Measurements from ENCODE around the gene OPN1LW. TPM values are rescaled to one million over a fixed set of nuclear protein-coding genes. Genes with fewer than 3 reads are reported as not detected.
"Not testable (repeated sequence)": the region's sequence is repeated elsewhere in the genome, so short reads cannot be mapped to it uniquely, and the experiment has no call there.

OPN1LW gene
- total RNA-seq, 1 experiment from 2014 or later: not detected

DNA sequence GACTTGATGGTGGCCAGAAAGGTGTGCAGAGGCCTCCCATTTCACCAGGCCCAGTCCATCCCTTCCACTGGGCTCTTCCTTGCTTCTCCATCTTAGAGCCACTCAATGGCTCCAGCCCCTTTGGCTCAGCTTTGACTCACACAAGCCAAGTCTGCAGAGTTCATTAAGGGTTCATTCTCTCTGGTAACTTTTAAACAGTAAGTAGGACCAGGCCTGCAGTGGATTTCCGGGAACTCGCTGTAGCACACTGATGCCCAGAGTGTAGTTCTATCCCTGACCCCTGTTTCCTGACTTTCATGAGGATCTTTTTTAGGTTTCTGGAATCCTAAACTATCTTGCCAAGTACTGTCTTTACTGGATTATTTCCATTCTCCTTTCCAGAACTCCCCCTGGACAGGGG is 13.2 kb downstream of the OPN1LW start:
- H3K4me1 ChIP-seq (ENCODE audit: insufficient read depth, low read length, poor library complexity, severe bottlenecking); H3K4me3 ChIP-seq (ENCODE audit: low read depth, low read length, poor library complexity, severe bottlenecking); BruUV-seq (replicated peaks); H3K36me3 ChIP-seq (ENCODE audit: insufficient read depth, low read length, poor library complexity, severe bottlenecking); intact Hi-C loops (cut with micrococcal nuclease; ENCODE audit: unreplicated experiment); H3K27me3 ChIP-seq (replicated peaks; ENCODE audit: insufficient read depth, low read depth, low read length, poor library complexity); H3K9me3 ChIP-seq (ENCODE audit: low read depth, low read length, poor library complexity, severe bottlenecking); H3K27ac ChIP-seq (ENCODE audit: low read depth, low read length, poor library complexity, severe bottlenecking); CTCF ChIA-PET; POLR2A ChIA-PET (ENCODE audit: low non-redundant PET); DNase-seq (ENCODE audit: low spot score): not testable (repeated sequence)

DNA sequence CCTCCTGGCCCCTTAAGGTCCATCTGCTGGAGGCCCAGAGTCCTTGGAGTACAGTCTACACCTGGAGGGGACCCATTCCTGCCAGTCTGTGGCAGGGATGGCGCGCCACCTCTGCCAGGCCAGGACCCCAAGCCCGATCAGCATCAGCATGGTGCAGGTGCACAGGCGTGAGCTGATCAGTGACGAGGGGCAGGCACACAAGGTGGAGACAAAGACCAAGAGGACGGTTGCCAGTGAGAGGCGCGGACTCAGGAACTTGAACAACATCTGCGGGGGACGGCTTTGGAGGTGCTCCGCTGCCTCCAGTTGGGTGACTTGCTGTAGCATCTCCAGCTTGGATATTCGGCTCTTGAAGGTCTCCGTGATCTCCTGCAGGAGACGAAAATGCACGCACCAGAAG is 15.3 kb downstream of the OPN1LW start:
- H3K36me3 ChIP-seq (ENCODE audit: insufficient read depth, low read length, poor library complexity, severe bottlenecking); POLR2A ChIA-PET (ENCODE audit: low non-redundant PET); BruUV-seq (replicated peaks); intact Hi-C loops (cut with micrococcal nuclease; ENCODE audit: unreplicated experiment); H3K27ac ChIP-seq (ENCODE audit: low read depth, low read length, poor library complexity, severe bottlenecking); CTCF ChIA-PET; H3K27me3 ChIP-seq (replicated peaks; ENCODE audit: insufficient read depth, low read depth, low read length, poor library complexity); H3K4me3 ChIP-seq (ENCODE audit: low read depth, low read length, poor library complexity, severe bottlenecking); DNase-seq (ENCODE audit: low spot score); H3K4me1 ChIP-seq (ENCODE audit: insufficient read depth, low read length, poor library complexity, severe bottlenecking); H3K9me3 ChIP-seq (ENCODE audit: low read depth, low read length, poor library complexity, severe bottlenecking): not testable (repeated sequence)

DNA sequence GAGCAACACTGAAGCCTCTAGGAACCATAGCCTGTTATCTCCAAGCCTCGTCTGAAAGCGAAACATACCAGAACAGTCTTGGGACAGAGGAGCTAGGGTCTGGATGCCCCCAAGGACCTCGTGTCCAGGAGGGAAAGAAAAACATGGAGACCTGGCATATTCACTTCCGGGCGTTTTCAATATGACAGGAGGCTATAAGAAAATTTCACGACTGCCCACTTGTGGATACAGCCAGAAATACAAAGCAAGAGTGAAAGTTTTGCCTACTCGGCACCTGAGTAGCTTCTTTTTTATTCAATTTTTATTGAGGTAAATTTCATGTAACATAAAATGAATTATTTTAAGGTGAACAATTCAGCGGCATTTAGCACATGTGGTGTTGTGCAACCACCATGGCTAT is 20.9 kb downstream of the OPN1LW start:
- H3K27me3 ChIP-seq (replicated peaks; ENCODE audit: insufficient read depth, low read depth, low read length, poor library complexity); H3K9me3 ChIP-seq (ENCODE audit: low read depth, low read length, poor library complexity, severe bottlenecking); BruUV-seq (replicated peaks); intact Hi-C loops (cut with micrococcal nuclease; ENCODE audit: unreplicated experiment); CTCF ChIA-PET; H3K36me3 ChIP-seq (ENCODE audit: insufficient read depth, low read length, poor library complexity, severe bottlenecking); H3K27ac ChIP-seq (ENCODE audit: low read depth, low read length, poor library complexity, severe bottlenecking); H3K4me3 ChIP-seq (ENCODE audit: low read depth, low read length, poor library complexity, severe bottlenecking); DNase-seq (ENCODE audit: low spot score); H3K4me1 ChIP-seq (ENCODE audit: insufficient read depth, low read length, poor library complexity, severe bottlenecking); POLR2A ChIA-PET (ENCODE audit: low non-redundant PET): not testable (repeated sequence)

DNA sequence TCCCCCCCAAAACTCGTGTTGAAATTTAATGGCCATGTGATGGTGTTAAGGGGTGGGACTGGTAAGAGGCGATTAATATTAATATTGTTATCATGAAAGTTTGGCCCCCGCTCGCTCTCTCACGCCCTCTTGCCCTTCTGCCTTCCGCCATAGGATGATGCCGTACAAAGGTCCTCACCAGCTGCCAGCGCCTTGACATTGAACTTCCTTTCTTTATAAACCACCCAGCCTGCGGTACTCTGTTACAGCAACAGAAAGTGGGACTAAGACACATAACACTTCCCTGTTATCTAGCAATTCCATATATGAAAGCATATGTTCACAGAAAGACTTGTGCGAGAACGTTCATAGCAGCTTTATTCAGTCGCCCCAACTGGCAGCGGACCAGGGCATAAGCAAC is 24.3 kb downstream of the OPN1LW start:
- DNase-seq (ENCODE audit: low spot score); H3K36me3 ChIP-seq (ENCODE audit: insufficient read depth, low read length, poor library complexity, severe bottlenecking); POLR2A ChIA-PET (ENCODE audit: low non-redundant PET); H3K9me3 ChIP-seq (ENCODE audit: low read depth, low read length, poor library complexity, severe bottlenecking); H3K4me3 ChIP-seq (ENCODE audit: low read depth, low read length, poor library complexity, severe bottlenecking); H3K27ac ChIP-seq (ENCODE audit: low read depth, low read length, poor library complexity, severe bottlenecking); CTCF ChIA-PET; H3K27me3 ChIP-seq (replicated peaks; ENCODE audit: insufficient read depth, low read depth, low read length, poor library complexity); intact Hi-C loops (cut with micrococcal nuclease; ENCODE audit: unreplicated experiment); H3K4me1 ChIP-seq (ENCODE audit: insufficient read depth, low read length, poor library complexity, severe bottlenecking); BruUV-seq (replicated peaks): not testable (repeated sequence)

DNA sequence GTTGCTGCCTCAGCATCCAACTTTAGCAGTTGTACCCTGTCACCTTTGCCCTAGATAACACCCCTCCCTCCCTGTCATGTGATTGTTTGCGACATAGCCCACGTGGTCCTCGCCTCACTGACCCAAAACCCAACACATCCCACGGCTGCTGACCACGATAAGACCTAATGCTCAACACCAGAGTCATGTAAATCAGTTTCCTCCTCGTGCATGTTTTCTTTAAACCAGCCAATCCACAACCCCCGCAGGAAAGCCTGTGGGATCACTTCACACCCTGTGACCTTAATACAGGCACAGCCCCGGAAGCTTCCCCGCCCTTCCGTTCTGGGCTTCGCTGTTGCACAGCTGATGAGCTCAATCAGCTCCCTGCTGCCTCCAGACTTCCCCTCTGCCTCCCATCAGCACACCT is 28.5 kb downstream of the OPN1LW start:
- H3K4me1 ChIP-seq (ENCODE audit: insufficient read depth, low read length, poor library complexity, severe bottlenecking); H3K27ac ChIP-seq (ENCODE audit: low read depth, low read length, poor library complexity, severe bottlenecking); H3K4me3 ChIP-seq (ENCODE audit: low read depth, low read length, poor library complexity, severe bottlenecking); H3K9me3 ChIP-seq (ENCODE audit: low read depth, low read length, poor library complexity, severe bottlenecking); H3K27me3 ChIP-seq (replicated peaks; ENCODE audit: insufficient read depth, low read depth, low read length, poor library complexity); POLR2A ChIA-PET (ENCODE audit: low non-redundant PET); BruUV-seq (replicated peaks); CTCF ChIA-PET; intact Hi-C loops (cut with micrococcal nuclease; ENCODE audit: unreplicated experiment); DNase-seq (ENCODE audit: low spot score); H3K36me3 ChIP-seq (ENCODE audit: insufficient read depth, low read length, poor library complexity, severe bottlenecking): not testable (repeated sequence)

DNA sequence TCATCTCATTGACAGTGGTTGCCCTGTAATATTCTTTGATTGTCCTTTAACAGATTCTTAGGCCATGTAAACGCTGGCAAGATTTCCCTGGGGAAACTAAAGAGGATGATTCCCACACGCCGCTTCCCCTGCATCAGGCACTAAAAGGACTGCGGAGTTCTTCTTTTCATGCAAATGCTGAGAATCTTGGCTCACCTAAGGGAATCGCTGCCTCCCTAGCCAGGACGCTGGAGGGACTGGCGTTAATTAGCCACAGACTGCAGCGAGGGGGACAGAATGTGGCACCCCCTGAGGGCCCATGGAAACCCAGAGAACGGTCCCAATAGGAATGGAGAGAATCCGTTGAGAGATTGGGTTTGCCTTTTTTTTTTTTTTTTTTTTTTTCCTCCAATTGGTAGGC is 30.3 kb downstream of the OPN1LW start:
- not testable (repeated sequence) for H3K27me3 ChIP-seq (replicated peaks; ENCODE audit: insufficient read depth, low read depth, low read length, poor library complexity); BruUV-seq (replicated peaks); DNase-seq (ENCODE audit: low spot score)

DNA sequence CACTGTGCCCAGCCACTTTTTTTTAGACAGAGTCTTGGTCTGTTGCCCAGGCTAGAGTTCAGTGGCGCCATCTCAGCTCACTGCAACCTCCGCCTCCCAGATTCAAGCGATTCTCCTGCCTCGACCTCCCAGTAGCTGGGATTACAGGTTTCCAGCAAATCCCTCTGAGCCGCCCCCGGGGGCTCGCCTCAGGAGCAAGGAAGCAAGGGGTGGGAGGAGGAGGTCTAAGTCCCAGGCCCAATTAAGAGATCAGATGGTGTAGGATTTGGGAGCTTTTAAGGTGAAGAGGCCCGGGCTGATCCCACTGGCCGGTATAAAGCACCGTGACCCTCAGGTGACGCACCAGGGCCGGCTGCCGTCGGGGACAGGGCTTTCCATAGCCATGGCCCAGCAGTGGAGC is 38.3 kb downstream of the OPN1LW start, which contains the start of gene OPN1MW:
Gene OPN1MW, plus strand, starts transcription at position 301 of the 400 bp plus-strand sequence. Its CDS starts 82 bp downstream, at position 383.
- H3K4me3 ChIP-seq (ENCODE audit: low read depth, low read length, poor library complexity, severe bottlenecking); CTCF ChIA-PET; H3K4me1 ChIP-seq (ENCODE audit: insufficient read depth, low read length, poor library complexity, severe bottlenecking); H3K9me3 ChIP-seq (ENCODE audit: low read depth, low read length, poor library complexity, severe bottlenecking); H3K36me3 ChIP-seq (ENCODE audit: insufficient read depth, low read length, poor library complexity, severe bottlenecking); intact Hi-C loops (cut with micrococcal nuclease; ENCODE audit: unreplicated experiment); DNase-seq (ENCODE audit: low spot score); H3K27ac ChIP-seq (ENCODE audit: low read depth, low read length, poor library complexity, severe bottlenecking); H3K27me3 ChIP-seq (replicated peaks; ENCODE audit: insufficient read depth, low read depth, low read length, poor library complexity); POLR2A ChIA-PET (ENCODE audit: low non-redundant PET); BruUV-seq (replicated peaks): not testable (repeated sequence)

More for the DNA sequence above, 30.3 kb downstream of the OPN1LW start:
- intact Hi-C loops (cut with micrococcal nuclease; ENCODE audit: unreplicated experiment); H3K27ac ChIP-seq (ENCODE audit: low read depth, low read length, poor library complexity, severe bottlenecking); CTCF ChIA-PET; H3K9me3 ChIP-seq (ENCODE audit: low read depth, low read length, poor library complexity, severe bottlenecking); H3K4me1 ChIP-seq (ENCODE audit: insufficient read depth, low read length, poor library complexity, severe bottlenecking); H3K4me3 ChIP-seq (ENCODE audit: low read depth, low read length, poor library complexity, severe bottlenecking); POLR2A ChIA-PET (ENCODE audit: low non-redundant PET); H3K36me3 ChIP-seq (ENCODE audit: insufficient read depth, low read length, poor library complexity, severe bottlenecking): not testable (repeated sequence)

DNA sequence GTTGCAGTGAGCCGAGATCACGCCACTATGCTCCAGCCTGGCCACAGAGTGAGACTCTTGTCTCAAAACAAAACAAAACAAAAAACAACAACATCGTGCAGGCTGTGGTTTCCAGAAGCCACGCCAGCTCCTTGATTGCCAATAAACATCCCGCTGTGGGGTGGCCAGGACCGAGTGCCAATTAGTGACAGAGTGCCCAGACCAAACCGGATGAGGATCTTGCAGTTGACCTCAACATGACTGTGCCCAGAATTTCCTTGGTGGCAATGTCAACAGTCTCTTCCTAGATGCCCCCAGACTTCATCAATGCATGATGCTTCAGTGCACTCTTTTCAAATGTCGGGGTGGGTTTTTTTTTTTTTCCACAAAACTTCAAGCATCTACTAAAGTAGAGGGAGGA is 39.8 kb downstream of the OPN1LW start:
- CTCF ChIA-PET; H3K4me3 ChIP-seq (ENCODE audit: low read depth, low read length, poor library complexity, severe bottlenecking); POLR2A ChIA-PET (ENCODE audit: low non-redundant PET); H3K27ac ChIP-seq (ENCODE audit: low read depth, low read length, poor library complexity, severe bottlenecking); DNase-seq (ENCODE audit: low spot score); H3K4me1 ChIP-seq (ENCODE audit: insufficient read depth, low read length, poor library complexity, severe bottlenecking); H3K27me3 ChIP-seq (replicated peaks; ENCODE audit: insufficient read depth, low read depth, low read length, poor library complexity); H3K36me3 ChIP-seq (ENCODE audit: insufficient read depth, low read length, poor library complexity, severe bottlenecking); H3K9me3 ChIP-seq (ENCODE audit: low read depth, low read length, poor library complexity, severe bottlenecking); BruUV-seq (replicated peaks); intact Hi-C loops (cut with micrococcal nuclease; ENCODE audit: unreplicated experiment): not testable (repeated sequence)
